HCT116 (cell line): ENCODE results near the gene NEUROD1. TPM values are rescaled to one million over a fixed set of nuclear protein-coding genes. Genes with fewer than 3 reads are reported as not detected.

Experiments used
- ATAC-seq: fragments of 200-7000 bp; cut with Tn5 transposase; 2 replicates; pipeline ENCODE4 v1.9.1; 2020; ENCODE audit warnings: mild to moderate bottlenecking, moderate library complexity
- BruUV-seq: library from RNA; stranded (reverse); fragments of 400-500 nt; replicated peaks from 2 replicates; lab custom pipeline; 2021; lab: Mats Ljungman, UMichigan
- CTCF ChIA-PET: fragments of 300-600 bp; sonication (Branson Sonifier 250); formaldehyde crosslinking; loops from one replicate; lab custom pipeline; 2021; ENCODE audit warnings: antibody characterized with exemption; lab: Charles Lee
- POLR2A ChIA-PET: fragments of 300-600, 350-600 bp; sonication (Branson Sonifier 250); formaldehyde crosslinking; loops from one replicate; lab custom pipeline; 2021; ENCODE audit warnings: antibody characterized with exemption; lab: Charles Lee
- RAD21 ChIA-PET, 2 experiments: fragments of 300-600 bp; sonication (Branson Sonifier 250); formaldehyde crosslinking; loops; one replicate each; lab custom pipeline; 2023; ENCODE audit warnings: low total read pairs in 2 of 2; ENCODE audit not compliant: uncharacterized antibody in 2 of 2, unreplicated experiment in 2 of 2, low non-redundant PET in 1 of 2; lab: Charles Lee
- DNase-seq: peaks from one replicate; pipeline ENCODE4 v3.0.0-alpha.2; 2010; ENCODE audit warnings: low read depth, low spot score
- H2AFZ ChIP-seq: fragments of 200-600 bp; shearing (Covaris generic), sonication (generic); 2 replicates; pipeline ENCODE4 v1.6.1; 2017; ENCODE audit warnings: low read depth, mixed run types, mixed read lengths, antibody characterized with exemption, low read length; ENCODE audit not compliant: poor library complexity, severe bottlenecking
- H3K27ac ChIP-seq: 2 replicates; pipeline ENCODE4 v1.5.1; 2012; ENCODE audit warnings: low read depth, low read length
- H3K27me3 ChIP-seq: fragments of 200-600 bp; sonication (generic); 2 replicates; pipeline ENCODE4 v1.6.1; 2016; ENCODE audit warnings: mixed run types, low read length, mixed read lengths; ENCODE audit not compliant: insufficient read depth
- H3K36me3 ChIP-seq, 2 experiments: fragments of 200-500 bp in 1 of 2; fragments of 200-600 bp in 1 of 2; sonication (Bioruptor generic) in 1 of 2; sonication (generic) in 1 of 2; 2 replicates each; pipeline versions ENCODE4 v1.5.1 to v1.6.1; 2014 to 2016; ENCODE audit warnings: low read length in 2 of 2, inconsistent platforms in 1 of 2, mixed read lengths in 1 of 2, mixed run types in 1 of 2; ENCODE audit not compliant: insufficient read depth in 2 of 2, control insufficient read depth in 1 of 2
- H3K4me1 ChIP-seq, 2 experiments: fragments of 200-600 bp in 1 of 2; sonication (generic) in 1 of 2; 2 replicates each; pipeline versions ENCODE4 v1.5.1 to v1.6.1; 2012 to 2017; ENCODE audit warnings: low read length in 2 of 2, inconsistent platforms in 1 of 2, mild to moderate bottlenecking in 1 of 2, mixed read lengths in 1 of 2, mixed run types in 1 of 2, moderate library complexity in 1 of 2; ENCODE audit not compliant: insufficient read depth in 2 of 2, control insufficient read depth in 1 of 2
- H3K4me2 ChIP-seq: fragments of 200-600 bp; sonication (generic); 2 replicates; pipeline ENCODE4 v1.6.1; 2017; ENCODE audit warnings: mixed run types, low read length, mixed read lengths
- H3K4me3 ChIP-seq, 2 experiments: fragments of 200-600 bp in 1 of 2; sonication (generic) in 1 of 2; replicated peaks in 1 of 2; 2 replicates each; pipeline ENCODE4 v1.5.1; 2011 to 2016; ENCODE audit warnings: low read length in 2 of 2, control low read depth in 1 of 2, low read depth in 1 of 2, mild to moderate bottlenecking in 1 of 2, mixed read lengths in 1 of 2, mixed run types in 1 of 2
- H3K79me2 ChIP-seq: fragments of 200-600 bp; sonication (generic); 2 replicates; pipeline ENCODE4 v1.6.1; 2017; ENCODE audit warnings: mild to moderate bottlenecking, mixed run types, low read length, moderate library complexity, mixed read lengths; ENCODE audit not compliant: insufficient read depth
- H3K9ac ChIP-seq: fragments of 200-600 bp; sonication (generic); 2 replicates; pipeline ENCODE4 v1.6.1; 2016; ENCODE audit warnings: low read length, mixed read lengths
- H3K9me2 ChIP-seq: fragments of 200-600 bp; sonication (generic), shearing (Covaris generic); 2 replicates; pipeline ENCODE4 v1.6.1; 2017; ENCODE audit warnings: mixed run types, mild to moderate bottlenecking, moderate library complexity; ENCODE audit not compliant: insufficient read depth
- H3K9me3 ChIP-seq, 2 experiments: fragments of 200-500 bp in 1 of 2; fragments of 200-600 bp in 1 of 2; sonication (Bioruptor generic) in 1 of 2; sonication (generic) in 1 of 2; 2 replicates each; pipeline ENCODE4 v1.6.1; 2014 to 2017; ENCODE audit warnings: low read length in 2 of 2, mixed read lengths in 2 of 2, inconsistent platforms in 1 of 2, low read depth in 1 of 2, mild to moderate bottlenecking in 1 of 2, mixed run types in 1 of 2, moderate library complexity in 1 of 2; ENCODE audit not compliant: control insufficient read depth in 1 of 2, insufficient read depth in 1 of 2
- H4K20me1 ChIP-seq: fragments of 200-600 bp; sonication (generic), shearing (Covaris generic); 2 replicates; pipeline ENCODE4 v1.6.1; 2017; ENCODE audit warnings: mixed run types, mild to moderate bottlenecking, moderate library complexity; ENCODE audit not compliant: insufficient read depth
- CEBPB ChIP-seq: IDR thresholded peaks from 2 replicates; pipeline ENCODE4 v1.6.1; 2012; ENCODE audit warnings: low read depth
- CTCF ChIP-seq, 3 experiments: fragments of 200-600 bp in 1 of 3; sonication (generic) in 1 of 3; IDR thresholded peaks in 2 of 3; conservative IDR thresholded peaks in 1 of 3; 2 replicates each; pipeline ENCODE4 v1.5.1; 2012 to 2017; ENCODE audit warnings: low read depth in 2 of 3, low read length in 2 of 3, antibody characterized with exemption in 1 of 3, borderline replicate concordance in 1 of 3, control low read depth in 1 of 3, mild to moderate bottlenecking in 1 of 3, mixed read lengths in 1 of 3, mixed run types in 1 of 3, moderate library complexity in 1 of 3; ENCODE audit not compliant: insufficient read depth in 1 of 3
- POLR2AphosphoS5 ChIP-seq: IDR thresholded peaks from 2 replicates; pipeline ENCODE4 v1.6.1; 2011; ENCODE audit warnings: mild to moderate bottlenecking, low read depth, low read length, moderate library complexity
- SRF ChIP-seq: IDR thresholded peaks from 2 replicates; pipeline ENCODE4 v1.6.1; 2012; ENCODE audit warnings: low read depth
- ZNF274 ChIP-seq: fragments of 200-500 bp; sonication (Bioruptor generic); IDR thresholded peaks from 2 replicates; pipeline ENCODE4 v1.6.1; 2014; ENCODE audit warnings: mild to moderate bottlenecking, low read depth, low read length, inconsistent platforms
- intact Hi-C: fragments of 100-400 bp; cut with micrococcal nuclease; formaldehyde crosslinking; loops from 2 replicates; pipeline ENCODE4 v1.10.0; 2022
- total RNA-seq: library from RNA; stranded (reverse); gene quantifications from one replicate; pipeline ENCODE4 v1.2.1, GENCODE V29; 2021; ENCODE audit not compliant: unreplicated experiment
- TF ChIP-seq, protein P1 (sequence below): IDR thresholded peaks from 2 replicates; pipeline ENCODE4 v1.6.1; 2012
- TF ChIP-seq, protein P2 (sequence below): IDR thresholded peaks from 2 replicates; pipeline ENCODE4 v1.6.1; 2012; ENCODE audit warnings: low read depth

NEUROD1 gene
- total RNA-seq, 1 experiment from 2014 or later = not detected

DNA sequence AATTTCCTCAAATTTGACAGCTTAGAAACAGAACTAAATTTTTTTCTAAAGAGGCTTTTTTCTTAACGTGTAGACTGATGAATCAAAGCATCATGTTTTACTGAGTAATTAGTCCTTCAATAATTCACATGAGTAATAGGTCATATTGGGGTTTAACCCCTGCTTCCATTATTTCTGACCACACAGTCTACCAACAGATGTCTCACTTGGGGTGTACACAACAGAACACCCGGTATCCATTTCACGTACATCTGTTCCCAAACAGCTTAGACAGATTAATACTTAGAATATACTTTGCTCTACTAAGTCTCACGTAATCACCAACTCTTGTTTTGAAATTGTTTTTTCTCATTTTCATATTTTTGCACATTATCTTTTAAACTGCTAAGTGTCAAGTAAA, 38.2 kb downstream of the NEUROD1 start:
- no peak overlapping the region for H3K27ac ChIP-seq
- ATAC-seq (no peak), DNase-seq (no peak)
- H3K4me2 ChIP-seq = no peak overlapping the region
- H3K27me3 ChIP-seq = no peaks in the 10 kb centered on the region
- H4K20me1 ChIP-seq = no peaks in the 10 kb centered on the region
- H3K4me3 ChIP-seq = no peak overlapping the region
- ChIA-PET RAD21 (no interaction called here), CTCF (no interaction called here)
- no peaks in the 10 kb centered on the region for H3K9me3 ChIP-seq
- TF ChIP-seq ZNF274 (no peak), POLR2AphosphoS5 (no peak), CEBPB (no peak), CTCF (IDR thresholded peaks at IDR 0.05 in 2 of 3, conservative IDR thresholded peaks at IDR 0.05 in 1 of 3; ENCODE audit: borderline replicate concordance in 1 of 3, insufficient read depth in 1 of 3, low read depth in 2 of 3, low read length in 2 of 3) (no peak), SRF (no peak)
- TF ChIP-seq, protein P1, sequence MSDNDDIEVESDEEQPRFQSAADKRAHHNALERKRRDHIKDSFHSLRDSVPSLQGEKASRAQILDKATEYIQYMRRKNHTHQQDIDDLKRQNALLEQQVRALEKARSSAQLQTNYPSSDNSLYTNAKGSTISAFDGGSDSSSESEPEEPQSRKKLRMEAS = no peak
- TF ChIP-seq, protein P2, sequence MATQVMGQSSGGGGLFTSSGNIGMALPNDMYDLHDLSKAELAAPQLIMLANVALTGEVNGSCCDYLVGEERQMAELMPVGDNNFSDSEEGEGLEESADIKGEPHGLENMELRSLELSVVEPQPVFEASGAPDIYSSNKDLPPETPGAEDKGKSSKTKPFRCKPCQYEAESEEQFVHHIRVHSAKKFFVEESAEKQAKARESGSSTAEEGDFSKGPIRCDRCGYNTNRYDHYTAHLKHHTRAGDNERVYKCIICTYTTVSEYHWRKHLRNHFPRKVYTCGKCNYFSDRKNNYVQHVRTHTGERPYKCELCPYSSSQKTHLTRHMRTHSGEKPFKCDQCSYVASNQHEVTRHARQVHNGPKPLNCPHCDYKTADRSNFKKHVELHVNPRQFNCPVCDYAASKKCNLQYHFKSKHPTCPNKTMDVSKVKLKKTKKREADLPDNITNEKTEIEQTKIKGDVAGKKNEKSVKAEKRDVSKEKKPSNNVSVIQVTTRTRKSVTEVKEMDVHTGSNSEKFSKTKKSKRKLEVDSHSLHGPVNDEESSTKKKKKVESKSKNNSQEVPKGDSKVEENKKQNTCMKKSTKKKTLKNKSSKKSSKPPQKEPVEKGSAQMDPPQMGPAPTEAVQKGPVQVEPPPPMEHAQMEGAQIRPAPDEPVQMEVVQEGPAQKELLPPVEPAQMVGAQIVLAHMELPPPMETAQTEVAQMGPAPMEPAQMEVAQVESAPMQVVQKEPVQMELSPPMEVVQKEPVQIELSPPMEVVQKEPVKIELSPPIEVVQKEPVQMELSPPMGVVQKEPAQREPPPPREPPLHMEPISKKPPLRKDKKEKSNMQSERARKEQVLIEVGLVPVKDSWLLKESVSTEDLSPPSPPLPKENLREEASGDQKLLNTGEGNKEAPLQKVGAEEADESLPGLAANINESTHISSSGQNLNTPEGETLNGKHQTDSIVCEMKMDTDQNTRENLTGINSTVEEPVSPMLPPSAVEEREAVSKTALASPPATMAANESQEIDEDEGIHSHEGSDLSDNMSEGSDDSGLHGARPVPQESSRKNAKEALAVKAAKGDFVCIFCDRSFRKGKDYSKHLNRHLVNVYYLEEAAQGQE = no peak
- TF ChIP-seq, all 23 proteins: peak for 0
- Histone ChIP-seq H3K79me2 (no peaks in the 10 kb centered on the region), H3K4me1 (no peaks in the 10 kb centered on the region), H2AFZ (no peak overlapping the region), H3K9me2 (no peaks in the 10 kb centered on the region), H3K9ac (no peak overlapping the region), H3K36me3 (no peaks in the 10 kb centered on the region)
- BruUV-seq = no TSS peak
- POLR2A ChIA-PET = no interaction called here
- intact Hi-C loops = no loop called here
